OCI-LY1 (cell line): Measurements from ENCODE around the gene GSDMA.

Source experiments
- EZH2 ChIP-seq: fragments of 200-600 bp; sonication (generic), shearing (Covaris generic); IDR thresholded peaks from 2 replicates; pipeline ENCODE4 v1.8.0; 2017; ENCODE audit warnings: borderline replicate concordance, mixed run types, mild to moderate bottlenecking, antibody characterized with exemption, low read length, moderate library complexity, mixed read lengths
- TF ChIP-seq, protein P1 (sequence below): fragments of 200-600 bp; sonication (generic), shearing (Covaris generic); IDR thresholded peaks from 2 replicates; pipeline ENCODE4 v1.5.1; 2017; ENCODE audit warnings: mild to moderate bottlenecking, antibody characterized with exemption, low read length, moderate library complexity, mixed read lengths

DNA sequence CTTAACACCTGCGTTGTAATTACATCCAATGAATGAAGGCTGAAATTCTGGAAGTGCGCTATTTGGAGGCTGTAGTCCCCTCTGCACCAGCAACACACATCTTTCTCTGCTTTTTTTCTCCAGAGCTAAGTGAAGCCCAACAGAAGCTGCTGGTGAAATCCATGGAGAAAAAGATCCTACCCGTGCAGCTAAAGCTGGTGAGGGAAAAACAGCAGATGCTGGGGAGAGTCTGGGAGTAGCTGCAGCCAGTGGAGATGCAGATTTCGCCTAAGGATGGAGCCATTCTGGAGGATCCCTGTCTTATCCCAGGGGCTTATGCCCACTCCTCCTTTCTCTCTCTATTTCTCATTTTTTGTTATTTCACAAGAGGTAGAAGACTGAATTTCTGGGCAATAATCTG is 13.0 kb downstream of the GSDMA start:
- TF ChIP-seq, protein P1, sequence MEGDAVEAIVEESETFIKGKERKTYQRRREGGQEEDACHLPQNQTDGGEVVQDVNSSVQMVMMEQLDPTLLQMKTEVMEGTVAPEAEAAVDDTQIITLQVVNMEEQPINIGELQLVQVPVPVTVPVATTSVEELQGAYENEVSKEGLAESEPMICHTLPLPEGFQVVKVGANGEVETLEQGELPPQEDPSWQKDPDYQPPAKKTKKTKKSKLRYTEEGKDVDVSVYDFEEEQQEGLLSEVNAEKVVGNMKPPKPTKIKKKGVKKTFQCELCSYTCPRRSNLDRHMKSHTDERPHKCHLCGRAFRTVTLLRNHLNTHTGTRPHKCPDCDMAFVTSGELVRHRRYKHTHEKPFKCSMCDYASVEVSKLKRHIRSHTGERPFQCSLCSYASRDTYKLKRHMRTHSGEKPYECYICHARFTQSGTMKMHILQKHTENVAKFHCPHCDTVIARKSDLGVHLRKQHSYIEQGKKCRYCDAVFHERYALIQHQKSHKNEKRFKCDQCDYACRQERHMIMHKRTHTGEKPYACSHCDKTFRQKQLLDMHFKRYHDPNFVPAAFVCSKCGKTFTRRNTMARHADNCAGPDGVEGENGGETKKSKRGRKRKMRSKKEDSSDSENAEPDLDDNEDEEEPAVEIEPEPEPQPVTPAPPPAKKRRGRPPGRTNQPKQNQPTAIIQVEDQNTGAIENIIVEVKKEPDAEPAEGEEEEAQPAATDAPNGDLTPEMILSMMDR = no peak
- no peak for TF ChIP-seq EZH2
